Peyer's patch (tissue), 4 donors: ENCODE data around the gene NEDD4L. TPM values are rescaled to one million over a fixed set of nuclear protein-coding genes. Genes with fewer than 3 reads are reported as not detected.

ENCODE experiments used
- DNase-seq, 3 donors: peaks; one replicate each; pipeline ENCODE4 v3.0.0-alpha.2; 2017 to 2019
- H3K27ac ChIP-seq, 4 donors: fragments of 200-600 bp; sonication (generic); one replicate each; pipeline ENCODE4 v1.5.1; 2016 to 2019
- H3K27me3 ChIP-seq, 2 donors: fragments of 200-600 bp; sonication (generic); one replicate each; pipeline ENCODE4 v1.5.1; 2019
- H3K36me3 ChIP-seq, 3 donors: fragments of 200-600 bp; sonication (generic); one replicate each; pipeline ENCODE4 v1.5.1; 2016 to 2019
- H3K4me1 ChIP-seq, 4 donors: fragments of 200-600 bp; sonication (generic); one replicate each; pipeline ENCODE4 v1.5.1; 2016 to 2019
- H3K4me3 ChIP-seq, 4 donors: fragments of 200-600 bp; sonication (generic); 1 replicate in 3 of 4; 2 replicates in 1 of 4; pipeline ENCODE4 v1.5.1; 2016 to 2019; ENCODE audit warnings: mild to moderate bottlenecking in 1 of 4
- H3K9me3 ChIP-seq, 4 donors: fragments of 200-600 bp; sonication (generic); one replicate each; pipeline ENCODE4 v1.5.1; 2016 to 2019; ENCODE audit warnings: mild to moderate bottlenecking in 1 of 4
- CTCF ChIP-seq, 6 experiments: fragments of 450-650 bp in 4 of 6; fragments of 200-600 bp in 2 of 6; sonication (generic) in 1 of 6; IDR thresholded peaks; one replicate each; pipeline ENCODE4 v1.5.1; 2017 to 2019; ENCODE audit warnings: antibody characterized with exemption in 6 of 6, mild to moderate bottlenecking in 3 of 6, moderate library complexity in 1 of 6
- POLR2A ChIP-seq, 2 donors: fragments of 450-650 bp; IDR thresholded peaks; one replicate each; pipeline ENCODE4 v1.5.1; 2017; ENCODE audit warnings: antibody characterized with exemption in 2 of 2, mild to moderate bottlenecking in 2 of 2, moderate library complexity in 2 of 2
- total RNA-seq, 4 donors: library from RNA; depleted of rRNA; stranded (reverse); fragments of >200 nt; gene quantifications; one replicate each; pipeline ENCODE4 v1.1.0, GENCODE V29; 2016

NEDD4L gene
- total RNA-seq, 4 donors from 2014 or later = 213 to 312 (median 277) TPM

DNA sequence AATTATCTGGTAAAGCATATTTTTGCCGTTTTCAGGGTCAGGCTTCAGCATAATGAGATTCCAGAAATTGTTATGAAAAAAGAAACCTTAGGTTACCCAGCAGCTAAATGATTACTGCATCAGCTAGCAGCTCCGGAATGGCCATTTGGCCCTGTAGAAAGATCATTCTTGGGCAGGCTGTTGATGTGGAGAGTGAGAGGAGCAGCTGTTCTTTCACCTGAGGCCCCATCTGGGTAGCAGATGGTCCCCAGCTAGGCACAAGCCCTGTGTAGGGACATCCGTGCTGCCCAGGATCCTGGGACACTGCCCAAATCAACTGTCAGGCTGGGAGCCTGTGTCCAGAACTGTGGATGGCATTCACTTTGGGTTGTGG lies 61.8 kb downstream of the NEDD4L start:
- H3K9me3 ChIP-seq = no peaks in the 10 kb centered on the region
- H3K27ac ChIP-seq = no peak overlapping the region
- no peak for DNase-seq
- no peaks in the 10 kb centered on the region for H3K36me3 ChIP-seq
- no peak overlapping the region for H3K4me3 ChIP-seq
- H3K27me3 ChIP-seq = no peaks in the 10 kb centered on the region
- TF ChIP-seq CTCF (IDR thresholded peaks at IDR 0.05) = no peak
- no peak for TF ChIP-seq POLR2A (IDR thresholded peaks at IDR 0.05)
- H3K4me1 ChIP-seq = peaks cover 0 to 20% (median 0%) of the 10 kb centered on the region in 4 donors

- no peaks in the 10 kb centered on the region for H3K36me3 ChIP-seq
- TF ChIP-seq CTCF (IDR thresholded peaks at IDR 0.05) (no peak), POLR2A (IDR thresholded peaks at IDR 0.05) (no peak)
- no peak for DNase-seq
- no peaks in the 10 kb centered on the region for H3K9me3 ChIP-seq
- no peak overlapping the region for H3K4me3 ChIP-seq
- no peak overlapping the region for H3K27ac ChIP-seq
- peaks cover 0 to 20% (median 0%) of the 10 kb centered on the region in 4 donors for H3K4me1 ChIP-seq
- no peaks in the 10 kb centered on the region for H3K27me3 ChIP-seq
These were observed 62.5 kb downstream of the NEDD4L start for GRCh38 chr18:58106289-58107070.

- Histone ChIP-seq H3K4me1 (peaks cover 0 to 6% (median 0%) of the 10 kb centered on the region in 4 donors), H3K36me3 (no peaks in the 10 kb centered on the region), H3K27me3 (no peaks in the 10 kb centered on the region), H3K9me3 (no peaks in the 10 kb centered on the region), H3K4me3 (no peak overlapping the region), H3K27ac (no peak overlapping the region)
- TF ChIP-seq POLR2A (IDR thresholded peaks at IDR 0.05) (no peak), CTCF (IDR thresholded peaks at IDR 0.05) (no peak)
- no peak for DNase-seq
These were observed 65.2 kb downstream of the NEDD4L start for GRCh38 chr18:58109256-58109655.

- Histone ChIP-seq H3K36me3 (no peaks in the 10 kb centered on the region), H3K4me1 (no peaks in the 10 kb centered on the region), H3K9me3 (no peaks in the 10 kb centered on the region), H3K4me3 (no peak overlapping the region), H3K27ac (no peak overlapping the region), H3K27me3 (no peaks in the 10 kb centered on the region)
- TF ChIP-seq POLR2A (IDR thresholded peaks at IDR 0.05) (no peak), CTCF (IDR thresholded peaks at IDR 0.05) (no peak)
- no peak for DNase-seq
These were observed 66.4 kb downstream of the NEDD4L start for GRCh38 chr18:58110398-58110797.

DNA sequence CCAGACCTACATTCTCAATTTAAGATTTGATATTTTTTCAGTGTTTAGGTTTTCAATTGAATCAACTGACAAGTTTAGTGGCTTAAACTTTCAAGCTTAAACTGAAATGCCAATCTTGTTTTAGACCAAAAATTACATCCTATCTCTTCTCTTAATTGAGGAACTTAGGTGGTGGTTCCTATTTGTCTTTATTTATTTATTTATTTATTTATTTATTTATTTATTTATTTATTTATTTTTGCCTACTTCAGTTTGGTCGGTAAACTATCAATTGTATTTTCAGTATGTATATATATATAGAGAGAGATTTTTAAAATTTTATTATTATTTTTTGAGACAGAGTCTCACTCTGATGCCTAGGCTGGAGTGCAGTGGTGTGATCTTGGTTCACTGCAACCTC lies 68.1 kb downstream of the NEDD4L start:
- TF ChIP-seq CTCF (IDR thresholded peaks at IDR 0.05) = no peak
- no peak for TF ChIP-seq POLR2A (IDR thresholded peaks at IDR 0.05)
- no peak overlapping the region for H3K27ac ChIP-seq
- peaks cover 0 to 7% (median under 1%) of the 10 kb centered on the region in 4 donors for H3K4me1 ChIP-seq
- no peaks in the 10 kb centered on the region for H3K36me3 ChIP-seq
- H3K9me3 ChIP-seq = no peaks in the 10 kb centered on the region
- no peaks in the 10 kb centered on the region for H3K27me3 ChIP-seq
- H3K4me3 ChIP-seq = no peak overlapping the region
- DNase-seq = no peak
